ENCODE data around the gene REEP6.

- TF ChIP-seq GATA3 (IDR thresholded peaks at IDR 0.05; ENCODE audit: low read depth, low read length) (no peak), GATA2 (IDR thresholded peaks at IDR 0.05; ENCODE audit: low read depth, low read length) (no peak)
These were observed 23.8 kb upstream of the REEP6 start for GRCh38 chr19:1467215-1467489.

Data from SH-SY5Y (cell line).